Stimulated activated CD8-positive, alpha-beta memory T cell treated with anti-CD3 and anti-CD28 coated beads, Interleukin-7, amount 100 ng/mL, for 24 hours (primary cell): Measurements from ENCODE around the gene RAB22A.
A peak's percentile ranks its signal among the peaks of the same experiment; 100 is the strongest.

Experiments
- DNase-seq: peaks from one replicate; pipeline ENCODE4 v3.0.0-alpha.2; 2020; ENCODE audit warnings: low read depth

RAB22A gene

GRCh38 chr20:58309591-58310290, at the start of gene RAB22A:
Gene RAB22A (plus strand): TSS chr20:58309715. CDS start chr20:58309977, 262 bp downstream.
- DNase-seq: peak; percentile 50

- no peak for DNase-seq
These were observed 49.5 kb upstream of the RAB22A start for GRCh38 chr20:58260006-58260405.

- DNase-seq: no peak
These were observed 47.9 kb upstream of the RAB22A start for GRCh38 chr20:58261660-58262059.

GRCh38 chr20:58264271-58264670, 45.2 kb upstream of the RAB22A start:
- DNase-seq: no peak

- DNase-seq: no peak
These were observed 41.9 kb upstream of the RAB22A start for GRCh38 chr20:58267389-58268215.

GRCh38 chr20:58268421-58268821, 41.1 kb upstream of the RAB22A start:
- DNase-seq: no peak

GRCh38 chr20:58268936-58269619, 40.4 kb upstream of the RAB22A start:
- DNase-seq: no peak

- DNase-seq: no peak
These were observed 37.7 kb upstream of the RAB22A start for GRCh38 chr20:58271606-58272351.

GRCh38 chr20:58274384-58274783, 35.1 kb upstream of the RAB22A start:
- no peak for DNase-seq

- no peak for DNase-seq
These were observed 32.4 kb upstream of the RAB22A start for GRCh38 chr20:58277107-58277506.

GRCh38 chr20:58277578-58278472, 31.7 kb upstream of the RAB22A start:
- no peak for DNase-seq

GRCh38 chr20:58286729-58287128, 22.8 kb upstream of the RAB22A start:
- no peak for DNase-seq

- DNase-seq: no peak
These were observed 21.9 kb upstream of the RAB22A start for GRCh38 chr20:58287638-58288037.

- DNase-seq: no peak
These were observed 20.4 kb upstream of the RAB22A start for GRCh38 chr20:58289143-58289542.

- no peak for DNase-seq
These were observed 16.1 kb upstream of the RAB22A start for GRCh38 chr20:58293453-58293852.

GRCh38 chr20:58294497-58295455, 14.7 kb upstream of the RAB22A start:
- DNase-seq: no peak

- DNase-seq: no peak
These were observed 13.3 kb upstream of the RAB22A start for GRCh38 chr20:58296051-58296837.

- no peak for DNase-seq
These were observed 12.1 kb upstream of the RAB22A start for GRCh38 chr20:58297394-58297793.

GRCh38 chr20:58300321-58300720, 9.2 kb upstream of the RAB22A start:
- no peak for DNase-seq
